GM15510 (cell line): ENCODE results near the gene FBXO7.

Experiments used
- POLR2A ChIP-seq: IDR thresholded peaks from 3 replicates; pipeline ENCODE4 v1.6.1; 2011; ENCODE audit warnings: borderline replicate concordance; ENCODE audit not compliant: insufficient read length; ENCODE audit errors: extremely low read depth

Gene FBXO7

DNA sequence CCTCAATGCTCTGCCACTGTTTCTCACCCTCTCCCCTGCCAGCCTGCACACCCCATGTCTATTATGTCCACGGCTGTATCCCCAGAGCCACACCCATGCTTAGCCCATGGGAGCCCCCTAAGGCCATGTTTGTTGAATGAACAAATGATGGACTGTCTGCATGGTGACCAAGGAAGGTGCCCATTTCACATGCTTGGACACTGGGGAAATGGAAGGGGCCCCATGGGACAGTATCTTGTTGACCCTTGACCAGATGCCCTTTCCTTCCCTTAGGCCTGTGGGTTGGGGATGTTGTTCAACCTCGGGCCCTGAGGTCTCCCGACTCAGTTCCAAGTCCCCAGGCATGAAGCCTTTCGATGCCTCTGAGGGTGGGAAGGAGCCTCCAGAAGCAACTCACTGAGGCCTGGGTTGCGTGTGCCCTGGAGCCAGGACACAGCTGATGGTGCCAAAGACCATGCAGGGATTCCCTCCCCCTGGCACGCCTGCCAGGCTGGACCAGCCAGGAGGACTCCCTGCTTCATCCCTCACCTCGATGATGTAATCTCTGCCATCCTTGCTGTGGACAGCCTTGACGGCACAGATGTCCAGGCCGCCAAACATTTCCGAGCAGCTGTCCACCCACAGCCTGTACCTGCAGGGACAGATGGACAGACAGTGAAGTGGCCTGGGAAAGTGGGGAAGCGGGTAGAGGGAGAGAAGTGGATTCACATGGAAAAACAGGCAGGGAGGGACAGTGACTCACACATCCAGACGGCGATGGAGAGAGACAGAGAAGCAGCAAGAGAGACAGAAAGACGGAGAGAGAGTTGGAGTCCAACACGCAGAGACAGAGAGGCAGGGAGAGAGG, 58.9 kb downstream of the FBXO7 start:
- no peak for TF ChIP-seq POLR2A

DNA sequence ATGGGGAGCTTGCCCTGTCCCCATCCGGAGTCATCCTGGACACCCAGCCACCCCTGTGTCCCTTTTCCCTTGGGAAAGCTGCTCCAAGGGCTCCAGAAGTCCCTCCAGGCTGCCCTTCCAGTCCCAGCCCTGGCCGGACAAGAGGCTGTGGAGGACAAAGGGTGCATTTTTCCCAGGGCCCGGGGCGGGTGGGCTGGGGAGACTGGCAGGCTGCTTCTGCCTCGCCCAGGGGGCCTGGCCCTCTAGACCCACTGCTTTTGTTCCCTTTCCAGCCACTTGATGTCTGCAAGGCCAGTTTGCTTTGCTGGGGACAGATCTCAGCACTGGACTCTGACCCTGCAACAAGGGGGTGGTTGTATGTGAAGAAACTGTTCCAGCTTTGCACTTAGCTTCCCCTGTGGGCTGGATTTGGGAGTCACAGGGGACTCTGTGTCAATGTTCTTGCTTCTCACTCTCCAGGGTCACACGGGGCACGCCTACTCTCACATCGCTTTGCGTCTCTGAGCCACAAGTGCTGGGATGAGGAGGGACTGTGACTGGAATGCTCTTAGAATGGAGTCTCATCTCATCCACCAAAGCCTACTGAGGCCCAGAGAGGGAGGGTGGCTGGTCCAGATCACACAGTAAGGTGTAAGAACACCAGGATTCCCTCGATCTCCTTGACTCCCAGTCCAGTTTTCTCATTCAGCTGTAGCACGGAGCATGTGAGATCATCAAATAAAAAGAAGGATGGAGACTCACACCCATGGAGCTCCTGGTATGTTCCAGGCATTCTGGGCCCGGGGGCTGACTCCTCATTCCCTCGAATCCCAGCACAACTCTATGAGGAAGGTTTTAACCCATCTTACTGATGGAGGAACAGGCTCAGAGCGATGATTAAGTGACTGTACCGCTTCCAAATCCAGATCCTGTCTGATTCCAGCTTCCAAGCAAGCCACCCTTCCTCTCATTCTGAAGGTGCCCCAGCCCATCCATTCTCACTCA, 59.9 kb downstream of the FBXO7 start:
- no peak for TF ChIP-seq POLR2A

DNA sequence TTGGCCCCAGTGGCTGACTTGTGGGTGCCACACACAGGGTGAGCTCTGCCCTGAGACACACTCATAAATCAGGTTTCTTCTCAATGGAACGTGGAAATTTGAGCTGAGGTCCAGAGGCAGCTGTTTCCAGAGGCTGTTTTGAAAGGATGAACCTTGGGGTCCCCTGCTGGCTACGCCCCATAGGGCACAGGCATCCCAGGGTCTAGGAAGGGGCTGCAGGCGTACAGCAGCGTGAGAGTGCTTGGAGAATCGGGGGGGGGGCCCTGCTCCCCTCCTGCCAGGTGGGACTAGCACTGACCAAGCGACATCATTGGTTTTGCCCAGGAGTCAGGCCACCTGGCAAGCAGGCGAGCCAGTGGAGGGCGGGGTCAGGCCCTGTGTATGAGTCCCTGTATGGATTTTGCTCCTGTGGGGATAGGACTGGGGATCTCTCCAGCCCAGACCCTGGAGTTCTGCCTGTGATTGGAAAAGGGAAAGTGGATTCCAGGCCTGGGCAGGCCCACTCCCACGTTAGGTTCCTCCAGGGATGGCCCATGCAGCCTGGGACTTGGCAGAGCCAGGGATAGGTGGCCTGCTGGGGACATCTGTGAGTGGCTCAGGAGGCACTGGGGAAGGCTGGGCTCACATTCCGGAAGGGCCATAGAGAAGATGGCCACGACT, 61.0 kb downstream of the FBXO7 start:
- TF ChIP-seq POLR2A: no peak

DNA sequence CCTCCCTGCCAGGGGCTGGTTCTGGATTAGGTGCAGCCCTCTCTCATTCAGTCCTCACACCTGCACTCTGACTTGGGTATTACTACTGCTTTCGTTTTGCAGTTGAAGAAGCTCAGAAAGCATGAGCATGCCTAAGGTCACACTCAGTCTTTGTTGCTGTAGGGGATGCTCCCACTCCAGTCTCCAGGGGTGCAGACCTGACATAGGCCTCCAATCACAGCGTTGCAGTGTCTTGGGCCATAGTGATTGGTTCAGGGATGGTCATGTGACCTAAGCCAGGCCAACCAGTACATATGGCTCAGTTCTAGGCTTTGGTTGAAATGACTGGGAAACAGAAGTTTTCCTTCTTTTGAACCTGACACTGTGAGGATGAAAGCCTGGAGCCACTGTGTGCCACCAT, 61.7 kb downstream of the FBXO7 start:
- TF ChIP-seq POLR2A: no peak

DNA sequence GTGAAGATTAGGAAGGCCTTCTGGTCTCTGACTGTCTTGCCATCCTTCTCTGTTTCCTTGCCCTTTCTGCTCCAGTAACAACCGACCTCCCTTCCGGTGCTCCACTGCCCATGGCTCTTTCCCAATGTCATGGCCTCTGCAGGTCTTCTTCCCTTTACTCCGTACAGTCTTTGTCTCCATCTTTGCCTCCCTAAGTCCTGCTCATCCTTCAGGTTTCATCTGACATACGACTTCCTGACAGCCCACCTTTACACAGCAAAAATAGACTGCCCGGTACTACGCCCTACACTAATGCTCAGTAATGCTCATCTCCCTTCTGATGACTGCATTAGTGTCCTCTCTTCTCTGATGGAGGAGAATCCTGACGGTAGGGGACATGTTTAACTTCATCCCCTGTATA, 63.9 kb downstream of the FBXO7 start:
- no peak for TF ChIP-seq POLR2A

DNA sequence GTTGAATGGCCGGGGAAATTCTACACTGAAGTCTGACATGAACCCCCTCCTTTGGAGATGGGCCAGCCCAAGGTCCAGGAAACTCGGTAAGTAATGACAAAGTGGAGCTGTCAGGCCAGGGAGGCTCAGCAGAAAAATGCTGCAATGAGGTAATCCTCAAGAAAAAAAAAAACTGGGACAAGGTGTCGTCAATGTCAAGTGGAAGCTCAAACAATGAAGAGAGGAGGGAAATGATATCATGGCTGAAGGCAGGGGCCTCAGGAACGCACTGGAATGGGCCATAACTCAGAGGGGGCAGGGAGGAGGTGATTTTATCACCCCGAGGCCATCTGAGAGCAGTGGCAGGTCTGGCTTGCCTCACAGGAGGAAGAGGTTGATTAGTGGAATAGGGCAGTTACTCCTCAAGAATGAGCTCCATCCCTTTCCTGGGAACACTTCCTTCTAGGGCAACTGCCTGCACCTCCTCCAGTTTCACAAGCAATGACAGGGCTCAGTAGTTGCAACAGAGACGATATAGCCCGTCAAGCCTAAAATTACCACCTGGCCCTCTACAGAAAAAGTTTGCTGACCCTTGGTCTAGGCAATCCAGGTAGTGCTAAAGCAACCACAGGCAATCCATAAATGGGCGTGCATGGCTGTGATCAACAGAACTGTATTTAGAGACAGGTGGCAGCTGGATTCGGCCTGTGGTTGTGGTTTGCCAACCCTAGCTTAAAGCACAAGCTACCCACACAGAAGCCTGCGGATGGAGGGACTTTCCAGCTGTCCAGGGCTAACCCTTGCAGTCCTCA, 65.2 kb downstream of the FBXO7 start:
- no peak for TF ChIP-seq POLR2A

DNA sequence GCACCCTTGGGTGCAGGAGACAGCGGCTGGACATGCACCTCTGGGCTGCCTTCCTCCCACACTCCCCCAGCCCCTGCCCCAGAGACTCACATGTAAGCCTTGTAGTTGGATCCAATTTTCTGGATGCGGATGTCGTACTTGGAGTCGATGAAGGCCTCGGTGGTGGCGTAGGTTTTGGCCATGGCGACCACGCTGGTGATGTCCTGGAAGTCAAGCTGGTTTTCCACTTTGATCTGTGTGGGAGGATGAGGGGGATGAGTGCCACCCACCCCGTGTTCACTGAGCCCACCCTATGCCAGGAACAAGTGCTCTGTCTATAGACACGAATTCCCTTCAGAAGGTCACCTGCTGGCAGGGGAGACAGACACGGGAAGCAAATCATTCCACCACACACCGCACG, 66.9 kb downstream of the FBXO7 start:
- no peak for TF ChIP-seq POLR2A

DNA sequence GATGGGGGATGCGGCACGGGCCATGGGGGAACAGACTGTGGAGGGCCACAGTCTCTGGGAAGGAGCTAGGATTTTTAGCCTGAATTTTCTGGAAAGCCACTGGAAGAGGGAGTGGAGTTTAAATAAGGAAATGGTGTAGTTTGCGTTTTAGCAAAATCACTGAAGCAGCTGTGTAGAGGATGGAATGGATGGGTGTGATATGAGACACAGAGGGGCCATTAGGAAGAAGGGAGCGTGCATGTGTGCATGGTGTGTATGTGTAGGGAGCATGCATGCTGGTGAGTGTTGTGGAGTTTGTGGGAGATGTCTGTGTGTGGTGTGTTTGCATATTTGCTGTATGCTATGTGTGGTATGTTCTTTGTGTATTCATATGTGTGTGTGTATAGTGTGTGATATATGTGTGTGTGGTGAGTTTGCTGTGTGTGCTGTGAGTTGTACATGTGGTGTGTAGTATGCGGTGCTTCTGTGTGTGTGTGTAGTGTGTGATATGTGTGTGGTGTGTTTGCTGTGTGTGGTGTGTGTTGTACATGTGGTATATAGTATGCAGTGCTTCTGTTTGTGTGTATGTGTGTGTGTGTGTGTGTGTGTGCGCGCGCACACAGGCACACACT, 67.6 kb downstream of the FBXO7 start:
- no peak for TF ChIP-seq POLR2A

DNA sequence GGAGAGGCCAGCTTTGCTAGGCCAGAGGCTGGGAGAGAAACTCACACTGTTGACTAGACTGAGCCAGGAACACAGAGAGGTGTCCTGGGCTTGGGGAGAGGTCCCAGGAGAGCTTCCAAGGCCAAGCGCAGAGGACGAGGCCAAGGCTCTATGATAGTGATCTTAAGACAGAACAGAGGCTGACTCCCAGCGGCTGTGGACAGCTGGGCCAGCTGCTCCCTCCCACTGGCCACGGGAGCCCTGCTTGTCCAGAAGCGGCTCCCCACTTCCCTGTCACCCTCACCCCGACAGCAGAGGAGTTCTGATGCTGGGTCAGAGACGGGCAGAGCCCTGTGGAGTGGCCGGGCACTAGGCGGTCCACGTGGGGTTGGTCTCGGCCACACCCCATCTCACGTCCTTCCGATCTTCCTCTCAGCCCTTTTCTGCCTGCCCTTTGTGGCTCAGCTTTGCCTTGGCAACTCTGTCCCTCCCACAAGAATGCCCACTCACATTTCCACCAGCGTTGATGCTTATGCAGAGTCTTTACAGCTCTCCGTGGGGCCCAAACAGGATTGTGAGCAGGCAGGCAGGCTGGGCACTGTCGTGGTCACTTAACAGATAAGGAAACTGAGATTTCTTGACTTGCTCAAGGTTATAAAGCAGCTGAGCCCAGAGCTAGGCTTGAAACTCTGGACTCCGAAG, 68.2 kb downstream of the FBXO7 start:
- TF ChIP-seq POLR2A: no peak

DNA sequence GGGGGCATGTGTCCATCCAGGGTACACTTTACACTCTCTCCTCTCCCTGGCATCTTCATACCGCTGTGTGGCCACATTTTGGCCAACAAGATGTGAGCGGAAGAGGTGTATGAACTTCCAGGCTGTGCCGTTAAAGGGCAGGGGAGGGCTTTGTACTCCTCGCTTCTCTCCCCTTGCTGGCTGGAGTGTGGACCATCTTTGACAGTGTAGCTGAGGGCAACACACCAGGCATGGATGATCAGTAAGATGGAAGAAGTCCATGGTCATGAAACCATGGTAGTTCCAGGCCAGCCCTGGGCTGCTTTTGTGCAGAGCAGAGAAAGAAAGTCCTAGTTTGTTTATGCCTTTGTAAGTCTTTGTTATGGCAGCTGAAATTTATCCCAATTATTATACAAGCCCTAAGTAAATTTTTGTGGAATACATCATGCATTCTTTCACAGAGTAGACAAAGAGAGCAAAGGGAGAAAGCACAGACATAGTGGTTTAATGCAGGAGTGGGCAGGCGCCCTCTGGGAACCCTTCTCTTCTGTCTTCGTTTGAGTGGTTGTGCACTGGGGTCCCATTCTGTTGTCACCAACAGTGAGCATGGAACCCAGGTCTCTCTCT, 70.4 kb downstream of the FBXO7 start:
- no peak for TF ChIP-seq POLR2A

DNA sequence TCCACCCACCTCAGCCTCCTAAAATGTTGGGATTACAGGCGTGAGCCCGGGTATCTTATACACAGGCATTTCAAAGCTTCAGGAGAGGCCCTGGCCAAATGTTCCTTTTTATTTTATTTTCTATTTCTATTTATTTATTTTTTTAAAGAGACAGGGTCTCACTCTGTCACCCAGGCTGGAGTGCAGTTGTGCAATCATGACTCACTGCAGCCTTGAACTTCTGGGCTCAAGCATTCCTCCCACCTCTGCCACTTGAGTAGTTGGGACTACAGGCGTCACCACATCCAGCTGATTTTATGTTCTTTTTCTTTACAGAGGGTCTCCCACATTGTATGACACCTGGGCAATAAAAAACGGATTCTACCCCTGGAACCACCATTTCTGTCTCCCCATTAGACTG, 71.2 kb downstream of the FBXO7 start:
- TF ChIP-seq POLR2A: no peak

DNA sequence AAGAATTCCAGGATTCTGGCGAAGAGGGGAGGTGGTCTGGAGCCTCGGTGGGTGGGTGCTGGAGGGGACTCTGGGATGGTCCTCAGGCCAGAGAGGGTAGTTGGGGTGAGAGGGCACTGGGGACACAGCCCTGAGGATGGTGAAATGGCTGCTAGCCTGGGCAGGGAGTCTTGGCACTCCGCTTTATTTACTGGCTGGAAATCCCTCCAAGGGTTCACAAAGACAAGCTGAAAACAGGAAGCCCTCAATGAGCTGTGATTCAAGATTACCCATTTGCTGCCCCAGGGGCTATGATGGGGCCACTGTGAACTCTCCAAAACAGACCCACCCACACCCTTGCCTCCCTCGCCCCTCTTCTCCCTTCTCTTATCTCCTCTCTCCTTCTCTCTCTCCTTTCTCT, 71.9 kb downstream of the FBXO7 start:
- no peak for TF ChIP-seq POLR2A

DNA sequence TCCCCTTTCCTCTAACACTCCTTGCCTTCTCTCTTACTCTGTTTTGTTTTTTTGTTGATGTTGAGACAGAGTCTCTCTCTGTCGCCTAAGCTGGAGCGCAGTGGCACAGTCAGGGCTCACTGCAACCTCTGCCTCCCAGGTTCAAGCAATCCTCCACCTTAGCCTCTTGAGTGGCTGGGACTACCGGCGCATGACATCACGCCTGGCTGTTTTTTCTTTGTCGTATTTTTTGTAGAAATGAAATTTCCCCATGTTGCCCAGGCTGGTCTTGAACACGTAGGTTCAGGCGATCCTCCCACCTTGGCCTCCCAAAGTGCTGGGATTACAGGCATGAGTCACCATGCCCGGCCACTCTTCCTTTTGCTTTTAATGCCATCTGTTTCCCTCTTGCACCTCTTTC, 72.3 kb downstream of the FBXO7 start:
- no peak for TF ChIP-seq POLR2A
